GM23248 (cell line): ENCODE data around the gene SCN4B.

ENCODE experiments used
- EZH2 ChIP-seq: fragments of 200-600 bp; sonication (generic); IDR thresholded peaks from 2 replicates; pipeline ENCODE4 v1.6.1; 2018; ENCODE audit warnings: antibody characterized with exemption, mild to moderate bottlenecking; ENCODE audit not compliant: insufficient read depth, poor library complexity, severe bottlenecking
- EZH2phosphoT487 ChIP-seq: fragments of 200-600 bp; sonication (generic); IDR thresholded peaks from 2 replicates; pipeline ENCODE4 v1.6.1; 2018; ENCODE audit warnings: antibody characterized with exemption, moderate library complexity, mild to moderate bottlenecking, low read depth; ENCODE audit not compliant: insufficient read depth

GRCh38 chr11:118136801-118137200, 15.8 kb downstream of the SCN4B start:
- TF ChIP-seq EZH2: no peak
- TF ChIP-seq EZH2phosphoT487: no peak
